ENCODE results near the gene MAP3K4. TPM values are rescaled to one million over a fixed set of nuclear protein-coding genes. Genes with fewer than 3 reads are reported as not detected.
A peak's percentile ranks its signal among the peaks of the same experiment; 100 is the strongest.

MAP3K4 gene
- total RNA-seq = 31.1 and 36.8 TPM in 2 replicates

- Histone ChIP-seq H3K79me2 (ENCODE audit: insufficient read depth, low read length) (peaks cover 43% of the 10 kb centered on the region), H3K4me2 (ENCODE audit: insufficient read depth, low read length) (peak within 1 kb of the TSS; percentile 94), H3K4me1 (ENCODE audit: insufficient read depth, low read length) (peaks cover 10% of the 10 kb centered on the region), H2AFZ (ENCODE audit: low read length) (peak within 1 kb of the TSS; percentile 87), H3K27me3 (ENCODE audit: insufficient read depth, low read length) (no peaks in the 10 kb centered on the region), H3K36me3 (ENCODE audit: insufficient read depth, low read length) (no peaks in the 10 kb centered on the region), H3K4me3 (ENCODE audit: insufficient read depth, low read length) (peak within 1 kb of the TSS; percentile 89), H3K27ac (ENCODE audit: low read depth, low read length) (peak within 1 kb of the TSS; percentile 78), H3K9me3 (ENCODE audit: low read depth, low read length) (no peaks in the 10 kb centered on the region), H4K20me1 (ENCODE audit: insufficient read depth, low read length) (no peaks in the 10 kb centered on the region)
- peak; percentile 88 for DNase-seq (ENCODE audit: insufficient read length, low spot score, missing footprints)
- no peak for TF ChIP-seq CTCF (IDR thresholded peaks at IDR 0.05; ENCODE audit: extremely low read depth, low read depth, low read length)
Observed at GRCh38 chr6:160991406-160992060, at the start of gene MAP3K4. Gene MAP3K4 (plus strand): TSS chr6:160991769. CDS start chr6:160991932, 163 bp downstream.

- DNase-seq (ENCODE audit: insufficient read length, low spot score, missing footprints) = no peak
- Histone ChIP-seq H3K4me3 (ENCODE audit: insufficient read depth, low read length) (no peak overlapping the region), H3K27me3 (ENCODE audit: insufficient read depth, low read length) (no peaks in the 10 kb centered on the region), H3K27ac (ENCODE audit: low read depth, low read length) (no peak overlapping the region), H2AFZ (ENCODE audit: low read length) (no peak overlapping the region), H3K4me2 (ENCODE audit: insufficient read depth, low read length) (no peak overlapping the region), H3K79me2 (ENCODE audit: insufficient read depth, low read length) (no peaks in the 10 kb centered on the region), H3K36me3 (ENCODE audit: insufficient read depth, low read length) (no peaks in the 10 kb centered on the region), H4K20me1 (ENCODE audit: insufficient read depth, low read length) (no peaks in the 10 kb centered on the region), H3K4me1 (ENCODE audit: insufficient read depth, low read length) (no peaks in the 10 kb centered on the region), H3K9me3 (ENCODE audit: low read depth, low read length) (no peaks in the 10 kb centered on the region)
- TF ChIP-seq CTCF (IDR thresholded peaks at IDR 0.05; ENCODE audit: extremely low read depth, low read depth, low read length) = no peak
Observed at GRCh38 chr6:160943997-160944396, 47.6 kb upstream of the MAP3K4 start.

- Histone ChIP-seq H3K36me3 (ENCODE audit: insufficient read depth, low read length) (no peaks in the 10 kb centered on the region), H3K4me3 (ENCODE audit: insufficient read depth, low read length) (no peak overlapping the region), H4K20me1 (ENCODE audit: insufficient read depth, low read length) (no peaks in the 10 kb centered on the region), H3K4me1 (ENCODE audit: insufficient read depth, low read length) (peaks cover 10% of the 10 kb centered on the region), H3K9me3 (ENCODE audit: low read depth, low read length) (no peaks in the 10 kb centered on the region), H2AFZ (ENCODE audit: low read length) (no peak overlapping the region), H3K27ac (ENCODE audit: low read depth, low read length) (no peak overlapping the region), H3K4me2 (ENCODE audit: insufficient read depth, low read length) (no peak overlapping the region), H3K27me3 (ENCODE audit: insufficient read depth, low read length) (no peaks in the 10 kb centered on the region), H3K79me2 (ENCODE audit: insufficient read depth, low read length) (no peaks in the 10 kb centered on the region)
- DNase-seq (ENCODE audit: insufficient read length, low spot score, missing footprints) = no peak
- TF ChIP-seq CTCF (IDR thresholded peaks at IDR 0.05; ENCODE audit: extremely low read depth, low read depth, low read length) = no peak
Observed at GRCh38 chr6:160945516-160946177, 45.9 kb upstream of the MAP3K4 start.

- Histone ChIP-seq H3K27me3 (ENCODE audit: insufficient read depth, low read length) (no peaks in the 10 kb centered on the region), H2AFZ (ENCODE audit: low read length) (no peak overlapping the region), H3K4me2 (ENCODE audit: insufficient read depth, low read length) (no peak overlapping the region), H3K27ac (ENCODE audit: low read depth, low read length) (peak overlapping the region; percentile 78), H3K4me3 (ENCODE audit: insufficient read depth, low read length) (no peak overlapping the region), H3K79me2 (ENCODE audit: insufficient read depth, low read length) (no peaks in the 10 kb centered on the region), H3K36me3 (ENCODE audit: insufficient read depth, low read length) (no peaks in the 10 kb centered on the region), H3K4me1 (ENCODE audit: insufficient read depth, low read length) (peaks cover 14% of the 10 kb centered on the region), H3K9me3 (ENCODE audit: low read depth, low read length) (no peaks in the 10 kb centered on the region), H4K20me1 (ENCODE audit: insufficient read depth, low read length) (no peaks in the 10 kb centered on the region)
- no peak for TF ChIP-seq CTCF (IDR thresholded peaks at IDR 0.05; ENCODE audit: extremely low read depth, low read depth, low read length)
- no peak for DNase-seq (ENCODE audit: insufficient read length, low spot score, missing footprints)
Observed at GRCh38 chr6:160949531-160949930, 42.0 kb upstream of the MAP3K4 start.

All from osteoblast (primary cell).